Measurements from ENCODE around the gene ALDH9A1. TPM values are rescaled to one million over a fixed set of nuclear protein-coding genes. Genes with fewer than 3 reads are reported as not detected.

The ALDH9A1 gene
- total and polyA plus RNA-seq, 2 experiments from 2014 or later: 54.0 to 81.5 TPM

DNA sequence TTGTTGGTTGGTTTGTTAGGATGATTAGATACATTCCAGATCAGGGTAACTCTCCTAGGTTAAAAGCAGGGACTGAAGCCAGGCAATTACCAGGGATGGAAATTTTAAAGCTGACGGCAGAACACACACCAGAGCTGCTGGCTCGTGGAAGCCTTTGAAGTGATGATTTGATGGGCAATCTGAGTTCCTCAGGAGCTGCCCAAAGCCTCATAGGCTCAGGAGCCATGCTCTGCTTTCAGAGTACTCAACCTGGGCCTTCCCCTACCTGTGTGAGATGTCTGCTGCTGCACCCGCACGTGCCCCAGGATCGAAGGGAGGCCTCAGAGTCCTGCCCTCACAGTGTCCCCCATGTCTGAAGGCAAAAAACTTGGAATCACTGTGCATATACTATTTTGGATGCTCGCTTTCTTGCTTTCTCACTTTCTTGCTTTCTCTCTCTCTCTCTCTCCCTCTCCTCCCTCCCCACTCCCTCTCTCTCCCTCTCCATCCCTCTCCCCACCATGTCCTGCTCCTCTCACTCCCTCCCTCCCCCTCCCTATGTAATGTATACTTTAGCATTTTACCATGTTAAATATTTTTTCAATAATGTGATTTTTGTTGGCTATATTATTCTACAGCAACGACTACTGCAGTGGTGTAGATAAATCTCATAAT lies 49.3 kb downstream of the ALDH9A1 start:
- H3K4me1 ChIP-seq (ENCODE audit: low read depth): no peaks in the 10 kb centered on the region
- H3K36me3 ChIP-seq: peaks cover 22% of the 10 kb centered on the region
- TF ChIP-seq, protein P1, sequence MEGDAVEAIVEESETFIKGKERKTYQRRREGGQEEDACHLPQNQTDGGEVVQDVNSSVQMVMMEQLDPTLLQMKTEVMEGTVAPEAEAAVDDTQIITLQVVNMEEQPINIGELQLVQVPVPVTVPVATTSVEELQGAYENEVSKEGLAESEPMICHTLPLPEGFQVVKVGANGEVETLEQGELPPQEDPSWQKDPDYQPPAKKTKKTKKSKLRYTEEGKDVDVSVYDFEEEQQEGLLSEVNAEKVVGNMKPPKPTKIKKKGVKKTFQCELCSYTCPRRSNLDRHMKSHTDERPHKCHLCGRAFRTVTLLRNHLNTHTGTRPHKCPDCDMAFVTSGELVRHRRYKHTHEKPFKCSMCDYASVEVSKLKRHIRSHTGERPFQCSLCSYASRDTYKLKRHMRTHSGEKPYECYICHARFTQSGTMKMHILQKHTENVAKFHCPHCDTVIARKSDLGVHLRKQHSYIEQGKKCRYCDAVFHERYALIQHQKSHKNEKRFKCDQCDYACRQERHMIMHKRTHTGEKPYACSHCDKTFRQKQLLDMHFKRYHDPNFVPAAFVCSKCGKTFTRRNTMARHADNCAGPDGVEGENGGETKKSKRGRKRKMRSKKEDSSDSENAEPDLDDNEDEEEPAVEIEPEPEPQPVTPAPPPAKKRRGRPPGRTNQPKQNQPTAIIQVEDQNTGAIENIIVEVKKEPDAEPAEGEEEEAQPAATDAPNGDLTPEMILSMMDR (IDR thresholded peaks at IDR 0.05; ENCODE audit: low read depth, low read length): no peak
- H3K27me3 ChIP-seq: no peaks in the 10 kb centered on the region
- no peaks in the 10 kb centered on the region for H3K9me3 ChIP-seq (ENCODE audit: low read depth)
- H3K4me3 ChIP-seq: no peak overlapping the region
- H3K27ac ChIP-seq: no peak overlapping the region
- DNase-seq (ENCODE audit: low read depth in 1 of 2, low spot score in 1 of 2): no peak

DNA sequence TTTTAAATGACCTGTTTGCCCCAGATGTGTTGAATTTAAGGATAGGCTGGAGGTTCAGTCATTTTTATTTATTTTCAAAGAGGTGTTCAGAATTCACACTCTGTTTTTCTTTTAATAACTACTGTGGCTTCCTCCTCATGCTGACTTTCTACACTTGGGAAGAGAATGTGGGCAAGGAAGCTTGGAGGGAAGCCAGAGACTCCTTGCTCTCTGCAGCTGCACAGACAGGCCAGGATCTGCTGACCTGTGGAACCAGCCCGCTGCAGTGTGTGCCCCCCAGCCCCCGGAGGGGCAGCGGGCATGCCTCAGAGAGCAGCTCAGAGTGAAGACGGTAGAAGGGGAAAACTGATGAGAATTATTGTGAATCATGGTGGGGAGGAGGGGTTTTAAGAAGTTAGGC lies 50.4 kb downstream of the ALDH9A1 start:
- no peak overlapping the region for H3K4me3 ChIP-seq
- H3K27ac ChIP-seq: no peak overlapping the region
- H3K27me3 ChIP-seq: no peaks in the 10 kb centered on the region
- H3K36me3 ChIP-seq: peaks cover 16% of the 10 kb centered on the region
- no peaks in the 10 kb centered on the region for H3K9me3 ChIP-seq (ENCODE audit: low read depth)
- TF ChIP-seq, protein P1 (IDR thresholded peaks at IDR 0.05; ENCODE audit: low read depth, low read length): no peak
- H3K4me1 ChIP-seq (ENCODE audit: low read depth): no peaks in the 10 kb centered on the region
- DNase-seq (ENCODE audit: low read depth in 1 of 2, low spot score in 1 of 2): peak in 1 of 2 donors; percentile 52

DNA sequence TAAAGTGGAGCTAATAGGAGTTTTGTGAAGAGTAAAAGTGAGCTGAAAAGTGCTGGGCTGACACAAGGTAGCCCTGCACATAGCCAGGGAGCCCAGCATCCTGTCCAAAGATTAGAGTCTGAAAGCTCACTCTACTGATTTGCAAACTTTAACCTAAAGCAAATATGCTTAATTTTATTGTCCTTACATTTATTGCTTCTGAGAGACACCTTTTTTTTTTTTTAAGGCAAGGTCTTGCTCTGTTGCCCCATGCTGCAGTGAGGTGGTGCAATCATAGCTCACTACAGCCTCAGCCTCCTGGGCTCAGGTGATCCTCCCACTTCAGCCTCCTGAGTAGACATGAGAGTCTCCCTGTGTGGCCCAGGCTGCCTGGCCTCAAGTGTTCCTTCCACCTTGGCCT lies 50.8 kb downstream of the ALDH9A1 start:
- Histone ChIP-seq H3K36me3 (peaks cover 15% of the 10 kb centered on the region), H3K4me3 (no peak overlapping the region), H3K4me1 (ENCODE audit: low read depth) (peaks cover 4% of the 10 kb centered on the region), H3K9me3 (ENCODE audit: low read depth) (no peaks in the 10 kb centered on the region), H3K27ac (no peak overlapping the region), H3K27me3 (no peaks in the 10 kb centered on the region)
- TF ChIP-seq, protein P1 (IDR thresholded peaks at IDR 0.05; ENCODE audit: low read depth, low read length): no peak
- no peak for DNase-seq (ENCODE audit: low read depth in 1 of 2, low spot score in 1 of 2)

DNA sequence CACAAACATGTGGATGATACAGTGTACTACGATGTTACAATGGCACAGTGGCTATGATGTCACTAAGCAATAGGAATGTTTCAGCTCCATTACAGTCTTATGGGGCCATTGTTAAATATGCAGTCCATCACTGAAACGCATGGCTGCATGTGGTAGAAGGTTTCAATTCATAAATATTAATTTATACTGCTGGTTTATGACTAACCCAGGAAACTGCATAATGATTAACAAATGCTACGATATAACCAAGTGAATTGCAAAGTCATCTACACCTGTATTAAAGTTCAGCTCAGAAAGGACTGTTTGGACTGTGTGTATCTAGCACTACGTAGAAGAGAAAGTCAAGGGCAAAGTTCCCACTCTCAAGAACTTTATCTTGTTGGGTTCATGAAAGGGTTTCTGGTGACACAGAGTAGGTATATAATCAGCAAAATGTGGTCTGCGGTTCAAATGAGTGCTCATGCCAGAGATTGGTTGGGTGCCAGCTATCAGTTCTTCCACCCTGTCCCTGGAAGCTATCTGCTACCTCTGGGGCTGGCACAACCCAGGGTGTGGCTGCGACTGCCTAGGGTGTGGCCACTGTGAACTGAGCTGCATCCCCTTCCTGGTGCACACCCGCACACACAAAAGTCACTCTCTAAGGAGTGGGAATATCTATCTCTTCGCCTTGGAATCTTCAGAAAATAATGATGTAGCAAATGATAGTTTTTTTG lies 52.6 kb downstream of the ALDH9A1 start:
- DNase-seq (ENCODE audit: low read depth in 1 of 2, low spot score in 1 of 2): no peak
- no peak overlapping the region for H3K4me3 ChIP-seq
- H3K9me3 ChIP-seq (ENCODE audit: low read depth): no peaks in the 10 kb centered on the region
- peaks cover 5% of the 10 kb centered on the region for H3K36me3 ChIP-seq
- TF ChIP-seq, protein P1 (IDR thresholded peaks at IDR 0.05; ENCODE audit: low read depth, low read length): no peak
- H3K27ac ChIP-seq: no peak overlapping the region
- H3K27me3 ChIP-seq: no peaks in the 10 kb centered on the region
- peaks cover 10% of the 10 kb centered on the region for H3K4me1 ChIP-seq (ENCODE audit: low read depth)

DNA sequence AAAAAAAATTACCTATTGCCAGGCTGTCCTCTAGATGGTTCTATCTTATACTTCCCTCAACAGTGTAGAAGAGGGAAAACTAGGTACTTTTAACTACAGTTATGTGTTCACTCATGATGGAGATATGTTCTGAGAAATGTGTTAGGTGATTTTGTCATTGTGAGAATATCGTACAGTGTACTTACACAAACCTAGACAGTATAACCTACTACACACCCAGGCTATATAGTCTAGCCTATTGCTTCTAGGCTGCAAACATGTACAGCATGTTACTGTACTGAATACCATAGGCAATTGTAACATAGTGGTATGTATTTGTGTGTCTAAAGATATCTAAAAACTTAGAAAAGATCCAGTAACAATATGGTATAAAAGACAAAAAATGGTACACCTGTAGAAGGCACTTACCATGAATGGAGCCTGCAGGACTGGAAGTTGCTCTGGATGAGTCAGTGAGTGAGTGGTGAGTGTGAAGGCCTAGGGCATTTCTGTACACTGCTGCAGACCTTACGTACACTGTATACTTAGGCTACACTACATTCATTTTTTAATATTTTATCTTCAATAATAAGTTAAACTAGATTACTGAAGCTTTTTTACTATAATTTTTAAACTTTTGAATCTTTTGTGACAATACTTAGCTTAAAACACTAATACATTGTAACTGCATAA lies 54.2 kb downstream of the ALDH9A1 start:
- Histone ChIP-seq H3K4me1 (ENCODE audit: low read depth) (peaks cover 10% of the 10 kb centered on the region), H3K27me3 (no peaks in the 10 kb centered on the region), H3K9me3 (ENCODE audit: low read depth) (no peaks in the 10 kb centered on the region), H3K27ac (no peak overlapping the region), H3K36me3 (peaks cover 3% of the 10 kb centered on the region), H3K4me3 (no peak overlapping the region)
- TF ChIP-seq, protein P1 (IDR thresholded peaks at IDR 0.05; ENCODE audit: low read depth, low read length): no peak
- no peak for DNase-seq (ENCODE audit: low read depth in 1 of 2, low spot score in 1 of 2)
